HG03520 (cell line): ENCODE data around the gene AKAP9.
"Not testable (repeated sequence)": the region's sequence is repeated elsewhere in the genome, so short reads cannot be mapped to it uniquely, and the experiment has no call there.

Experiments used
- ATAC-seq: cut with Tn5 transposase; IDR thresholded peaks from one replicate; pipeline ENCODE4 v1.9.1; 2021; ENCODE audit warnings: mild to moderate bottlenecking, moderate library complexity; ENCODE audit not compliant: unreplicated experiment

Gene AKAP9

GRCh38 chr7:91940572-91941341 lies at the start of gene AKAP9:
AKAP9 (plus strand) TSS chr7:91940862; CDS start chr7:91941100, 238 bp downstream.
- ATAC-seq, result peak; percentile 92

- ATAC-seq, result no peak
These were observed 48.5 kb upstream of the AKAP9 start for GRCh38 chr7:91892099-91892705.

GRCh38 chr7:91892821-91893340 lies 47.8 kb upstream of the AKAP9 start:
- ATAC-seq, result no peak

- not testable (repeated sequence) for ATAC-seq
These were observed 47.0 kb upstream of the AKAP9 start for GRCh38 chr7:91893699-91894098.

- ATAC-seq, result no peak
These were observed 45.7 kb upstream of the AKAP9 start for GRCh38 chr7:91894781-91895480.

- ATAC-seq, result no peak
These were observed 42.2 kb upstream of the AKAP9 start for GRCh38 chr7:91898240-91898992.

GRCh38 chr7:91899563-91899962 lies 41.1 kb upstream of the AKAP9 start:
- no peak for ATAC-seq

- ATAC-seq, result no peak
These were observed 30.5 kb upstream of the AKAP9 start for GRCh38 chr7:91910171-91910570.

- no peak for ATAC-seq
These were observed 29.5 kb upstream of the AKAP9 start for GRCh38 chr7:91911121-91911520.

GRCh38 chr7:91912494-91912893 lies 28.2 kb upstream of the AKAP9 start:
- ATAC-seq, result no peak

GRCh38 chr7:91913612-91914011 lies 27.1 kb upstream of the AKAP9 start:
- no peak for ATAC-seq

GRCh38 chr7:91915401-91916050 lies 25.1 kb upstream of the AKAP9 start:
- ATAC-seq, result no peak

GRCh38 chr7:91916051-91916440 lies 24.6 kb upstream of the AKAP9 start:
- no peak for ATAC-seq

- ATAC-seq, result no peak
These were observed 22.3 kb upstream of the AKAP9 start for GRCh38 chr7:91918356-91918755.

GRCh38 chr7:91922857-91923256 lies 17.8 kb upstream of the AKAP9 start:
- no peak for ATAC-seq

- no peak for ATAC-seq
These were observed 12.8 kb upstream of the AKAP9 start for GRCh38 chr7:91927912-91928311.

- peak; percentile 88 for ATAC-seq
These were observed 11.2 kb upstream of the AKAP9 start for GRCh38 chr7:91929463-91929862.

- peak; percentile 20 for ATAC-seq
These were observed 491 bp upstream of the AKAP9 start for GRCh38 chr7:91940171-91940570.

- ATAC-seq, result no peak
These were observed 788 bp downstream of the AKAP9 start for GRCh38 chr7:91941450-91941849.

GRCh38 chr7:91942312-91942711 lies 1.6 kb downstream of the AKAP9 start:
- no peak for ATAC-seq
